Parathyroid adenoma (tissue), 2 donors: Measurements from ENCODE around the gene ZCWPW2.

ENCODE experiments used
- H2AFZ ChIP-seq: fragments of 300-600 bp; sonication (generic); one replicate; pipeline ENCODE4 v1.7.0; 2017; ENCODE audit warnings: antibody characterized with exemption, mild to moderate bottlenecking
- H3K27ac ChIP-seq: fragments of 300-600 bp; sonication (generic); one replicate; pipeline ENCODE4 v1.7.0; 2017
- H3K27me3 ChIP-seq: fragments of 300-600 bp; sonication (generic); one replicate; pipeline ENCODE4 v1.7.0; 2017; ENCODE audit warnings: low read length; ENCODE audit not compliant: control insufficient read depth, insufficient read depth
- H3K36me3 ChIP-seq: fragments of 300-600 bp; sonication (generic); one replicate; pipeline ENCODE4 v1.7.0; 2017; ENCODE audit warnings: low read length; ENCODE audit not compliant: control insufficient read depth, insufficient read depth
- H3K4me1 ChIP-seq: fragments of 300-600 bp; sonication (generic); one replicate; pipeline ENCODE4 v1.7.0; 2017; ENCODE audit warnings: control low read depth
- H3K4me2 ChIP-seq: fragments of 300-600 bp; sonication (generic); one replicate; pipeline ENCODE4 v1.7.0; 2017; ENCODE audit warnings: low read length
- H3K4me3 ChIP-seq: fragments of 300-600 bp; sonication (generic); one replicate; pipeline ENCODE4 v1.7.0; 2017; ENCODE audit warnings: low read depth, low read length
- H3K79me2 ChIP-seq: fragments of 300-600 bp; sonication (generic); one replicate; pipeline ENCODE4 v1.7.0; 2017; ENCODE audit warnings: control low read depth
- H3K9ac ChIP-seq: fragments of 300-600 bp; sonication (generic); one replicate; pipeline ENCODE4 v1.7.0; 2017; ENCODE audit warnings: mild to moderate bottlenecking
- H3K9me3 ChIP-seq: fragments of 300-600 bp; sonication (generic); one replicate; pipeline ENCODE4 v1.7.0; 2017; ENCODE audit warnings: low read length; ENCODE audit not compliant: control insufficient read depth
- TF ChIP-seq, protein P1 (sequence below): fragments of 300-600 bp; sonication (generic); IDR thresholded peaks from one replicate; pipeline ENCODE4 v1.7.0; 2017; ENCODE audit warnings: antibody characterized with exemption, mild to moderate bottlenecking
- donor health status: primary hyperparathyroidism.

ZCWPW2 gene

DNA sequence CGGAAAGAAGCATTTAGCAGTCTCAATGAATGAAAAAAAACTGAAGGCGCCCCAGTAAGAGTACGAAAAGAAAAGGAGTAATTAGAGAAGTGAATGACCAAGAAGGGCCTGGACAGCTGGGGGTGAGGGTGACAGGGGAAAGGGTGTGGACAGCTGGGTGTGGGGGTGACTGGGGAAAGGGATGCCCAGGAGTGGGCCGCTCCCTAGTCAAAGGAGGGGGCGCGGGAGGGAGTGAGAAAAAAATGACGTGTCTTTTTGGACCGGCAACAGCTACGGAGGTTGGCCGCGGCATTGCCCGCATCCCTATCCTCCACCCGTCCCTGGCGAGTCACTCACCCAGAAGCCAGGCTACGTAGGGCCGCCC lies 274 bp upstream of the ZCWPW2 start:
- peaks cover 9% of the 10 kb centered on the region for H3K79me2 ChIP-seq
- H2AFZ ChIP-seq: peak overlapping the region; percentile 94
- H3K4me2 ChIP-seq: peak overlapping the region; percentile 90
- TF ChIP-seq, protein P1, sequence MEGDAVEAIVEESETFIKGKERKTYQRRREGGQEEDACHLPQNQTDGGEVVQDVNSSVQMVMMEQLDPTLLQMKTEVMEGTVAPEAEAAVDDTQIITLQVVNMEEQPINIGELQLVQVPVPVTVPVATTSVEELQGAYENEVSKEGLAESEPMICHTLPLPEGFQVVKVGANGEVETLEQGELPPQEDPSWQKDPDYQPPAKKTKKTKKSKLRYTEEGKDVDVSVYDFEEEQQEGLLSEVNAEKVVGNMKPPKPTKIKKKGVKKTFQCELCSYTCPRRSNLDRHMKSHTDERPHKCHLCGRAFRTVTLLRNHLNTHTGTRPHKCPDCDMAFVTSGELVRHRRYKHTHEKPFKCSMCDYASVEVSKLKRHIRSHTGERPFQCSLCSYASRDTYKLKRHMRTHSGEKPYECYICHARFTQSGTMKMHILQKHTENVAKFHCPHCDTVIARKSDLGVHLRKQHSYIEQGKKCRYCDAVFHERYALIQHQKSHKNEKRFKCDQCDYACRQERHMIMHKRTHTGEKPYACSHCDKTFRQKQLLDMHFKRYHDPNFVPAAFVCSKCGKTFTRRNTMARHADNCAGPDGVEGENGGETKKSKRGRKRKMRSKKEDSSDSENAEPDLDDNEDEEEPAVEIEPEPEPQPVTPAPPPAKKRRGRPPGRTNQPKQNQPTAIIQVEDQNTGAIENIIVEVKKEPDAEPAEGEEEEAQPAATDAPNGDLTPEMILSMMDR: no peak
- peaks cover 4% of the 10 kb centered on the region for H3K4me1 ChIP-seq
- H3K36me3 ChIP-seq: no peaks in the 10 kb centered on the region
- peak overlapping the region; percentile 92 for H3K9ac ChIP-seq
- peak overlapping the region; percentile 95 for H3K4me3 ChIP-seq
- H3K27me3 ChIP-seq: no peaks in the 10 kb centered on the region
- H3K9me3 ChIP-seq: no peaks in the 10 kb centered on the region
- H3K27ac ChIP-seq: peak overlapping the region; percentile 96

DNA sequence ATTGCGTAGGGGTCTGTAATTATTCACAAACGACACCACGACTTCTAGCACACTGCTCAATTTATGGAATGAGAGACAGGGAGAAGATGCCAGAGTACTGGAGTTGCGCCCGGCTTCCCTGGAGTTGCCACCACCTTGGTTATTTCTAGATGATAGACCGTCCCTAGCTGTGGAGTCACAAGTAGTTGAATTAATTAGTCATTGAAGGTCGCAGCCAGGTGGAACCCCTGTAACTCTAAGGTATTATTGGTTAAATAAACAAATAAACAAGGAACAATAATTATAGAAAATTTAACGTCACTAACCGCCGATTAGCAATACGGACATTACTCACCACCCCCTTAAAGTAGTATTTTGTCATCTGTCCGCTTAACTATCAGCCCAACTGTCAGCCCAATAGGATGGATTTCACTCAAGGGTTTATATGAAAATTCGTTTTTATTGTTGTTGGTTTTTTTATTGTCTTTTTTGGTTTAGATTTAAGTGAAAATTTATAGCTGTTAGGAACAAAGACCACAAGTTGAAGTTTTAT lies 1.0 kb downstream of the ZCWPW2 start:
- no peaks in the 10 kb centered on the region for H3K27me3 ChIP-seq
- no peak overlapping the region for H3K9ac ChIP-seq
- peaks cover 4% of the 10 kb centered on the region for H3K4me1 ChIP-seq
- peak overlapping the region; percentile 95 for H3K4me3 ChIP-seq
- H3K36me3 ChIP-seq: no peaks in the 10 kb centered on the region
- H3K9me3 ChIP-seq: peaks cover 3% of the 10 kb centered on the region
- peaks cover 9% of the 10 kb centered on the region for H3K79me2 ChIP-seq
- peak overlapping the region; percentile 90 for H3K4me2 ChIP-seq
- TF ChIP-seq, protein P1: no peak
- H2AFZ ChIP-seq: peak overlapping the region; percentile 94
- H3K27ac ChIP-seq: peak overlapping the region; percentile 96

DNA sequence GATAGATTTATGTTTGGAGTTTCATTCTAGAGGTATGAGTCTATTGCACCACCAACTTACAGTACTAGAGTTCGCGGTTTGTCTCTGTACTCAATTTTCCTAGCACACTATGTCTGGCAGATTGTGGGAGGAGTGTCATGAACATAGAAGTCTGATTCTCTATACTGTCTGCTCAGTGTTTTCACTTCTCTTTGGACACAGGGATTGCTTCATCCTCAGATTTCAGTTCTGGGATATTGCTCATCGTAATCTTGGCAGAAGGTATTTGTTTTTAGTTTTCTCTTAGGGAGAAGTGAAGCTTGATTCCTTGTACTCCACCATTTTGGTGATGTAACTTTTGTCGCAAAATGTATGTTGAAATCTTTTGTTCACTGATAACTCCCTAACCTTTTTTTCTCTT lies 27.9 kb downstream of the ZCWPW2 start:
- Histone ChIP-seq H3K4me3 (no peak overlapping the region), H3K79me2 (no peaks in the 10 kb centered on the region), H3K27ac (no peak overlapping the region), H3K27me3 (no peaks in the 10 kb centered on the region), H3K36me3 (no peaks in the 10 kb centered on the region), H3K9ac (no peak overlapping the region), H2AFZ (no peak overlapping the region), H3K4me1 (no peaks in the 10 kb centered on the region), H3K9me3 (no peaks in the 10 kb centered on the region), H3K4me2 (no peak overlapping the region)
- TF ChIP-seq, protein P1: no peak

DNA sequence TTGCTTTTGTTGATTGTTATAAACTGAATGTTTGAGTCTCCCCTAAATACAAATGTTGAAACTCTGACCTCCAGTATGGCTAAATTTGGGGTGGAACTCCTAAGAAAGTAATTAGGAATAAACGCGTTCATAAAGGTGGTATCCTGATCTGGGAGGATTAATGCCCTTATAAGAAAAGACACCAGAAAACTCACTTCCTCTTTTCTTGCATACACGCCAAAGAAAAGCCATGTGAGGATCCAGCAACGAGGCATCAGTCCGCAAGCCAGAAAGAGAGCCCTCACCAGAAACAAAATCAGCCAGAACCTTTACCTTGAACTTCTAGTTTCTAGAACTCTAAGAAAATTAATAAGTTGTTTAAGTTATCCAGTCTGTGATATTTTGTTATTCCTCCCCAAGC lies 37.5 kb downstream of the ZCWPW2 start:
- no peaks in the 10 kb centered on the region for H3K36me3 ChIP-seq
- H3K9me3 ChIP-seq: no peaks in the 10 kb centered on the region
- no peak overlapping the region for H3K4me2 ChIP-seq
- no peak overlapping the region for H2AFZ ChIP-seq
- no peaks in the 10 kb centered on the region for H3K27me3 ChIP-seq
- H3K27ac ChIP-seq: no peak overlapping the region
- no peak overlapping the region for H3K9ac ChIP-seq
- H3K4me1 ChIP-seq: no peaks in the 10 kb centered on the region
- TF ChIP-seq, protein P1: no peak
- H3K79me2 ChIP-seq: no peaks in the 10 kb centered on the region
- H3K4me3 ChIP-seq: no peak overlapping the region

DNA sequence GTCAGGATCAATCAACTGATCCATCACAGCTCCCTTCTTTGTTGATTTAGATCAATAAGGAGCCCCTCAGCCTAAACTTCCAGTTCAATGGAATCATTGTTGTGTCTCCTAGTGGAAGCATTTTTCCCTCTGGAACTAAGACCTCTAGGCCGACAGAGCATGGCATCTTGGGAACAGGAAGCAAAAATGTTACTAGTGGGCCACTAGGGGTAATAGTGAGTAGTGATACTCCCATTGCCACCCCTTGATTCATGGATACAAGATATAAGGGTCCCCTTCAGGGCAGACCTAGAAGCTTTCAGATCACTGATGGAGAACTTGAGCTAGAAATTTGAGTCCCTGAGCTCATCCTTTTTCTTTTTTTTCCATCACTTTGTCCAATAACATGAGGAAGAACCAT lies 40.5 kb downstream of the ZCWPW2 start:
- H3K27me3 ChIP-seq: no peaks in the 10 kb centered on the region
- H3K4me2 ChIP-seq: no peak overlapping the region
- no peak overlapping the region for H3K27ac ChIP-seq
- no peak overlapping the region for H2AFZ ChIP-seq
- H3K36me3 ChIP-seq: no peaks in the 10 kb centered on the region
- H3K4me3 ChIP-seq: no peak overlapping the region
- no peaks in the 10 kb centered on the region for H3K79me2 ChIP-seq
- no peaks in the 10 kb centered on the region for H3K9me3 ChIP-seq
- H3K4me1 ChIP-seq: no peaks in the 10 kb centered on the region
- no peak overlapping the region for H3K9ac ChIP-seq
- TF ChIP-seq, protein P1: no peak
